HG03558 (cell line): Measurements from ENCODE around the gene POLR2A.

Experiments used
- ATAC-seq: cut with Tn5 transposase; IDR thresholded peaks from one replicate; pipeline ENCODE4 v1.9.1; 2021; ENCODE audit warnings: moderate number of reproducible peaks; ENCODE audit not compliant: unreplicated experiment; ENCODE audit errors: extremely low read depth

POLR2A gene

GRCh38 chr17:7499161-7499560 lies 15.0 kb downstream of the POLR2A start:
- ATAC-seq = no peak

- ATAC-seq = no peak
Observed at GRCh38 chr17:7501729-7502128, 17.6 kb downstream of the POLR2A start.

- ATAC-seq = no peak
Observed at GRCh38 chr17:7502171-7502847, 18.1 kb downstream of the POLR2A start.

GRCh38 chr17:7502987-7503386 lies 18.8 kb downstream of the POLR2A start:
- no peak for ATAC-seq

- ATAC-seq = no peak
Observed at GRCh38 chr17:7503521-7503920, 19.4 kb downstream of the POLR2A start.

GRCh38 chr17:7508145-7508544 lies 24.0 kb downstream of the POLR2A start:
- ATAC-seq = no peak

GRCh38 chr17:7508846-7509245 lies 24.7 kb downstream of the POLR2A start:
- ATAC-seq = no peak

GRCh38 chr17:7509937-7510336 lies 25.8 kb downstream of the POLR2A start:
- ATAC-seq = no peak

- ATAC-seq = no peak
Observed at GRCh38 chr17:7511108-7511507, 26.9 kb downstream of the POLR2A start.

- no peak for ATAC-seq
Observed at GRCh38 chr17:7512105-7512504, 27.9 kb downstream of the POLR2A start.

- ATAC-seq = no peak
Observed at GRCh38 chr17:7512824-7513540, 28.8 kb downstream of the POLR2A start.

- ATAC-seq = no peak
Observed at GRCh38 chr17:7513850-7514419, 29.8 kb downstream of the POLR2A start.

GRCh38 chr17:7515911-7516610 lies 31.9 kb downstream of the POLR2A start:
- ATAC-seq = no peak

- ATAC-seq = no peak
Observed at GRCh38 chr17:7523033-7523432, 38.9 kb downstream of the POLR2A start.

- ATAC-seq = no peak
Observed at GRCh38 chr17:7528842-7529241, 44.7 kb downstream of the POLR2A start.

GRCh38 chr17:7530023-7530900 lies 46.1 kb downstream of the POLR2A start:
- no peak for ATAC-seq

- no peak for ATAC-seq
Observed at GRCh38 chr17:7538050-7538449, 53.9 kb downstream of the POLR2A start.

GRCh38 chr17:7538891-7539545 lies 54.9 kb downstream of the POLR2A start:
- ATAC-seq = no peak

- ATAC-seq = no peak
Observed at GRCh38 chr17:7541074-7541621, 57.0 kb downstream of the POLR2A start.
